Heart right ventricle (tissue), 16 donors: ENCODE results near the gene INPP5A. TPM values are rescaled to one million over a fixed set of nuclear protein-coding genes. Genes with fewer than 3 reads are reported as not detected.
"Not testable (repeated sequence)": the region's sequence is repeated elsewhere in the genome, so short reads cannot be mapped to it uniquely, and the experiment has no call there.

Source experiments
- ATAC-seq, 8 donors: fragments of 200-7000 bp; cut with Tn5 transposase; one replicate each; pipeline ENCODE4 v1.9.1; 2020; ENCODE audit warnings: mild to moderate bottlenecking in 8 of 8, moderate library complexity in 8 of 8, moderate number of reproducible peaks in 1 of 8
- DNase-seq, 2 donors: peaks; one replicate each; pipeline ENCODE4 v3.0.0-alpha.2; 2020
- H3K27ac ChIP-seq, 10 donors: fragments of 200-600 bp; sonication (generic) in 2 of 10; one replicate each; pipeline versions ENCODE4 v1.5.0 to v1.8.0; 2020 to 2022; ENCODE audit warnings: mild to moderate bottlenecking in 3 of 10
- H3K27me3 ChIP-seq, 7 donors: fragments of 200-600 bp; one replicate each; pipeline ENCODE4 v1.8.0; 2021 to 2022; ENCODE audit warnings: mild to moderate bottlenecking in 2 of 7
- H3K36me3 ChIP-seq, 9 donors: fragments of 200-600 bp; sonication (generic) in 1 of 9; one replicate each; pipeline versions ENCODE4 v1.5.0 to v1.8.0; 2020 to 2022; ENCODE audit warnings: mild to moderate bottlenecking in 2 of 9
- H3K4me1 ChIP-seq, 9 donors: fragments of 200-600 bp; sonication (generic) in 1 of 9; one replicate each; pipeline versions ENCODE4 v1.5.0 to v1.8.0; 2020 to 2022; ENCODE audit warnings: mild to moderate bottlenecking in 4 of 9
- H3K4me3 ChIP-seq, 10 donors: fragments of 200-600 bp; sonication (generic) in 2 of 10; one replicate each; pipeline versions ENCODE4 v1.5.0 to v1.8.0; 2020 to 2022; ENCODE audit warnings: mild to moderate bottlenecking in 7 of 10, moderate library complexity in 2 of 10
- H3K9me3 ChIP-seq, 11 donors: fragments of 200-600 bp in 10 of 11; sonication (generic) in 2 of 11; one replicate each; pipeline versions ENCODE4 v1.5.0 to v1.8.0; 2013 to 2022; ENCODE audit warnings: mild to moderate bottlenecking in 2 of 11, control low read depth in 1 of 11, moderate library complexity in 1 of 11
- WGBS, 2 donors: extraction: QIAGEN DNeasy Blood & Tissue Kit; methylation state at CpG; one replicate each; pipeline ENCODE4 v1.1.7; 2013; ENCODE audit warnings: inconsistent platforms in 1 of 2; 5-methylcytosine and 5-hydroxymethylcytosine counted together
- intact Hi-C, 10 donors: fragments of 100-400 bp; cut with DNase I; formaldehyde crosslinking; loops; one replicate each; pipeline versions ENCODE4 v1.11.1 to v1.14.2; 2022
- polyA plus RNA-seq, 2 donors: library from polyadenylated mRNA; stranded (reverse); fragments of 200-250 nt; gene quantifications; one replicate each; pipeline ENCODE4 v1.2.3, GENCODE V29; 2013
- total RNA-seq, 10 donors: library from RNA; stranded (reverse); fragmentation: NEBNext Ultra II Directional in 3 of 10; extraction: Animal tissue kit (Norgen Biotek cat#: 25700) in 3 of 10; gene quantifications; one replicate each; pipeline versions ENCODE4 v1.2.1 to v1.2.4, GENCODE V29; 2021 to 2023
- TF ChIP-seq, protein P1 (sequence below), 9 donors: fragments of 200-600 bp; sonication (generic) in 2 of 9; IDR thresholded peaks; one replicate each; pipeline versions ENCODE4 v1.5.0 to v1.8.0; 2021 to 2022; ENCODE audit warnings: antibody characterized with exemption in 9 of 9, mild to moderate bottlenecking in 5 of 9, moderate library complexity in 1 of 9
- donor health status: Arrhythmogenic right ventricular cardiomyopathy.
- donor health status: ischemic (EF 13 %, LVEDD 7.1; RV severe dilation, severe dysfunction).
- donor health status: healthy with polysubstance abuse.
- donor health status: DM: no; HTN: yes; CAD: no.
- donor health status: DM: no; HTN: no; CAD: no.
- donor health status: ischemic (EF 25% LVEDD 6.9; RV normal size, moderate dysfunction).
- donor health status: ischemic (EF 25% LVEDD 5.7; RV mildly dilated, moderate dysfunction).
- donor health status: healthy.
- donor health status: DM: yes; HTN: yes; CAD: no.
- donor health status: Ischemic cardiomyopathy.
- donor health status: ischemic (EF 35%, LVEDD 5.7; RV mildly dilated, moderate dysfunction).
- donor health status: nonischemic (EF 11% LVEDD 7.7; RV severe dilation, severe dysfunction).
- donor health status: DM: yes; HTN: yes; CAD: no.
- donor health status: PGD.
- donor health status: ischemic (EF 29% LVEDD 5.4; RV normal size, mild dysfunction).
- donor health status: nonischemic (EF 23%, LVEDD 6.1; RV moderate dilation, normal function).

Gene INPP5A
- total and polyA plus RNA-seq, 12 donors = 30.4 to 122 (median 106) TPM

DNA sequence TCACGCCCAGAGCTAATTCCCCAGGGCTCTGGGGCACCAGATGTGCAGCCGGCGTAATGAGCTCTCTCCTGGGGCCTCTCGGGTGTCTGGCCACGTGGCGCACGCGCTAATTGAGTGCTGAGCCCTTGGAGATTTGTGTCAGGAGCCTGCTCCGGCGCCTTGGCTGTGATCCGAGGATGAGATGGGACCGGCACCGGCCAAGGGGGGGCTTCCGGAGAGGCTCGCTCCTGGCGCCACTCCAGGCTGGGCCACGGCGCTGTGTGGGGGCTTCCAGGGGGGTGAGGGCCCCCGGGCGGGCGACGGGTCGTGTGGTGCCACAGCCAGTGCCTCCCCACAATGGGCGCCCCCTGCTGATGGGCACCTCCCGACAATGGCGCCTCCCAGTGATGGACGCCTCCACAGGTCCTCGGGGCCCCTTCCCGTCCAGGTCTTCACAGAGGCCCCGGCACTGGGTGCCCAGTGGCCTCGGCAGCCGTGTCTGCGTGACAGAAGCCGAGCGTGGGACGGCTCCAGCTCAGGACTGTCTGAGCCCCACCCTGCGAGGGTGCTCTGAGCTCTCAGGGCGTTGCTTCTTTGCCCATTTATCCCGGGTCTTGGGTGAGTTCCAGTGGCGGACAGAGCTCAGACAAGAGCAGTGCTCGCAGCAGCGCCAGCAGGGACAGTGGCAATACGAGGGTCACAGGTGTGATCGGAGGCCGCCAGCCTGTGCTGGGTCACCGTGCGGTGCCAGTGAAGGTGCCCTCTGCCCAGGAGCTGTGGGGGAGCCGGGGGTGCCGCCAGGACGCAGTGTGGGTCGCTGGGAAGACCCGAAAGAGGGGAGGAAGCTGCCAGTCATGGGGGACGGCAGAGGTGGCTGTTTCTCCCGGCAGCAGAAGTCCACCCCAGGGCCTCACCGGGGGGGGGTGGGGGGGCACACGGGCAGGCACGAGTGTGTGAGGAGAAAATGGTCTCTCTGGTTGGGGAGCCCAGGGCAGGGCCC, 256.6 kb downstream of the INPP5A start:
- DNase-seq (no peak), ATAC-seq (peak in 1 of 8 donors; percentile 9)
- H3K36me3 ChIP-seq = no peaks in the 10 kb centered on the region
- no peak overlapping the region for H3K4me3 ChIP-seq
- TF ChIP-seq, protein P1, sequence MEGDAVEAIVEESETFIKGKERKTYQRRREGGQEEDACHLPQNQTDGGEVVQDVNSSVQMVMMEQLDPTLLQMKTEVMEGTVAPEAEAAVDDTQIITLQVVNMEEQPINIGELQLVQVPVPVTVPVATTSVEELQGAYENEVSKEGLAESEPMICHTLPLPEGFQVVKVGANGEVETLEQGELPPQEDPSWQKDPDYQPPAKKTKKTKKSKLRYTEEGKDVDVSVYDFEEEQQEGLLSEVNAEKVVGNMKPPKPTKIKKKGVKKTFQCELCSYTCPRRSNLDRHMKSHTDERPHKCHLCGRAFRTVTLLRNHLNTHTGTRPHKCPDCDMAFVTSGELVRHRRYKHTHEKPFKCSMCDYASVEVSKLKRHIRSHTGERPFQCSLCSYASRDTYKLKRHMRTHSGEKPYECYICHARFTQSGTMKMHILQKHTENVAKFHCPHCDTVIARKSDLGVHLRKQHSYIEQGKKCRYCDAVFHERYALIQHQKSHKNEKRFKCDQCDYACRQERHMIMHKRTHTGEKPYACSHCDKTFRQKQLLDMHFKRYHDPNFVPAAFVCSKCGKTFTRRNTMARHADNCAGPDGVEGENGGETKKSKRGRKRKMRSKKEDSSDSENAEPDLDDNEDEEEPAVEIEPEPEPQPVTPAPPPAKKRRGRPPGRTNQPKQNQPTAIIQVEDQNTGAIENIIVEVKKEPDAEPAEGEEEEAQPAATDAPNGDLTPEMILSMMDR (IDR thresholded peaks at IDR 0.05) = peak in 1 of 9 donors; percentile 7
- H3K4me1 ChIP-seq = no peaks in the 10 kb centered on the region
- no peaks in the 10 kb centered on the region for H3K9me3 ChIP-seq
- no peak overlapping the region for H3K27ac ChIP-seq
- intact Hi-C loops = loop anchor here in 2 of 10 donors (5.0 to 10.0 kb wide), 2 partner anchors 139 to 972 kb away; no protein-coding TSS in a partner anchor
- H3K27me3 ChIP-seq = peaks cover 7 to 44% (median 31%) of the 10 kb centered on the region in 7 donors
- 66 to 69% methylated on average over 57 of the region's 57 CpGs for WGBS, 2 donors

DNA sequence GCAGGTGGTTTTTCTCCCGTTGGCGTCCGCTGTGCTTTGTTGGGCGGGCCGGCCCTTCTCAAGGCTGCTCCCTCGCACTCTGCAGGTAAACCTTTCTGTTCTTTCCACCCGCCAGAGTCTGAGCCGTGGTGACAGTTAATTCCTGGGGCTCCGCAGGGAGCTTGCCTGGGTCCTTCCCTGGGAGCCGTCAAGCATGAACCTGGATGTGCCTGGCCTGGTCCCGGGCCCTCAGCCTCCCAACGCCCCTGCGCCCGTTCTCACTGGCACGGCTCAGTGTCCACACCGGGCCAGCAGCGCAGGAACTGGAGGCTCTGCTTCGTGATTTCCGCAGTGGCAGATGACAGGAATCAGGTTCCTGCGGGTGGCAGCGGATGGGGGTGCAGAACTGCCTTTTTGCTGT, 259.3 kb downstream of the INPP5A start:
- H3K27ac ChIP-seq = no peak overlapping the region
- no peak for DNase-seq
- intact Hi-C loops = loop anchor here in 1 of 10 donors (10.0 kb wide), 1 partner anchor 142 kb away; no protein-coding TSS in a partner anchor
- no peaks in the 10 kb centered on the region for H3K4me1 ChIP-seq
- no peak for ATAC-seq
- H3K4me3 ChIP-seq = no peak overlapping the region
- peaks cover 4 to 19% (median 12%) of the 10 kb centered on the region in 7 donors for H3K27me3 ChIP-seq
- no peaks in the 10 kb centered on the region for H3K36me3 ChIP-seq
- TF ChIP-seq, protein P1 (IDR thresholded peaks at IDR 0.05) = no peak
- 76 to 82% methylated on average over 21 of the region's 21 CpGs for WGBS, 2 donors
- peaks cover 0 to 3% (median under 1%) of the 10 kb centered on the region in 11 donors for H3K9me3 ChIP-seq

DNA sequence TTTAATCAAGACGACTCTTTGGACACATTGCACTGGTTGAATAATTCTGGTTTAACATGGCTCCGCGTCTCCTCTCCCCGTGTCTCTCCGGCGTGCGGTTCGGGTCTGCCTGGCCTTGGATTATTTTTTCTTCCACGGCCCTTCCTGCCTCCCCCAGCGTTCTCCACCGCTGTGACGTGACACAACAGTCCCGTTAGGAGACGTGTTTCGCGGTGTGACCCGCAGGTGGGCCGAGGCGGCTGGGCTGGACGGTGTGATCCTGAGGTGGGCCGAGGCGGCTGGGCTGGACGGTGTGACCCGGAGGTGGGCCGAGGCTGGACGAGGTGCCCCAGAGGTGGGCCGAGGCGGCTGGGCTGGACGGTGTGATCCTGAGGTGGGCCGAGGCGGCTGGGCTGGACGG, 260.4 kb downstream of the INPP5A start:
- not testable (repeated sequence) for H3K4me1 ChIP-seq, H3K9me3 ChIP-seq, H3K36me3 ChIP-seq, H3K4me3 ChIP-seq, DNase-seq, ATAC-seq, H3K27ac ChIP-seq
- peaks cover under 1 to 16% (median 11%) of the 10 kb centered on the region in 7 donors for H3K27me3 ChIP-seq
- 92 to 93% methylated on average over 20 to 30 of the region's 32 CpGs for WGBS, 2 donors
- intact Hi-C loops = loop anchor here in 1 of 10 donors (10.0 kb wide), 1 partner anchor 143 kb away; no protein-coding TSS in a partner anchor

GRCh38 chr10:132798403-132798802, 260.8 kb downstream of the INPP5A start:
- H3K36me3 ChIP-seq = no peaks in the 10 kb centered on the region
- H3K9me3 ChIP-seq = peaks cover 0 to 7% (median 3%) of the 10 kb centered on the region in 11 donors
- 83 to 86% methylated on average over 18 to 21 of the region's 21 CpGs for WGBS, 2 donors
- intact Hi-C loops = loop anchor here in 1 of 10 donors (10.0 kb wide), 1 partner anchor 144 kb away; no protein-coding TSS in a partner anchor
- DNase-seq (no peak), ATAC-seq (no peak)
- H3K27me3 ChIP-seq = peaks cover 0 to 16% (median 7%) of the 10 kb centered on the region in 7 donors
- no peaks in the 10 kb centered on the region for H3K4me1 ChIP-seq
- no peak overlapping the region for H3K4me3 ChIP-seq
- H3K27ac ChIP-seq = no peak overlapping the region
- TF ChIP-seq, protein P1 (IDR thresholded peaks at IDR 0.05) = no peak
